HK-2 (cell line): ENCODE results near the gene SIX4.

Source experiments
- DNase-seq: peaks from one replicate; pipeline ENCODE4 v3.0.0-alpha.2; 2018; ENCODE audit not compliant: unreplicated experiment

The SIX4 gene

GRCh38 chr14:60722107-60722356, 2.1 kb downstream of the SIX4 start:
- DNase-seq, result no peak

DNA sequence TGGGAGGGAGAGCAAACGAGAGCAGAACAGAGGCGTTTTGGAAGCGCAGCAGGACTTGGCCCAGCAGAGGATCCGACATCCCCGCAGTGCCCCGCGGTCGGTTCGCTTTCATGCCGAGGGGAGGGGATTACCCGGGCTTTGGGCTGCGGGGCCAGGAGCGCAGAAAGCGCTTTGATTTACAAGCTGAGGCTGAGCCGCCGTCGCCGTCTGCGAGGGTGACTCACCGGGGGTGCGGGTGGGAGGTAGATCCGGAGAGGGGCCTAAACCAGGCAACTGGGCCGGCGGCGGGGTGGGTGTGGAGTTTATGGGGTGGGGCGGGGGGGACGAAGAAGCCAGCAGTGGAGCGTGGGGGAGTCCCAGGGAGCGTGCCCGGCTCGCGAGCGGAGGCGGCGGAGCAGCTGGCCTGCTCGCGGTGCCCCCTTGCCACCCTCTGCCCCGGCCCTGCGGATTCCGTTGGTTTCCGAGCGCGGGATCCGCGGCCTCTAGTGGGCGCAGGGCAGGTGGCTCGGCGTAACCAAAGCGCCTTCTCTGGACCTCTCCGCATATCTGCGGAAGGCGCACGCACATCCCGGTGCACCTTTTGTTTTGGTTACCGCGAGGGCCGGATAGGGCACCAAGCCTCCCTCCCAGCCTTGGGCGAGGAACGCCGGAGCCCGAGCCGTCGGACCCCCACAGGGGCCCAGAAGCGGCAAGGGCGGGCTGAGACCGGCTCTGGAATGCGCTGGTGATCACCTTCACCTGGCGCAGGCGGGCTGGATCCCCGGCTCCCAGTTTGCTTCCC, 2.6 kb downstream of the SIX4 start:
- no peak for DNase-seq

- DNase-seq, result no peak
These were observed 3.2 kb downstream of the SIX4 start for GRCh38 chr14:60720962-60721325.

GRCh38 chr14:60720391-60720790, 3.8 kb downstream of the SIX4 start:
- DNase-seq, result no peak

GRCh38 chr14:60713513-60713912, 10.6 kb downstream of the SIX4 start:
- DNase-seq, result no peak

GRCh38 chr14:60710494-60710893, 13.7 kb downstream of the SIX4 start:
- DNase-seq, result no peak

GRCh38 chr14:60707858-60708257, 16.3 kb downstream of the SIX4 start:
- no peak for DNase-seq

- no peak for DNase-seq
These were observed 19.1 kb downstream of the SIX4 start for GRCh38 chr14:60705100-60705499.

- DNase-seq, result no peak
These were observed 23.6 kb downstream of the SIX4 start for GRCh38 chr14:60700598-60700997.

GRCh38 chr14:60695327-60695726, 28.8 kb downstream of the SIX4 start:
- DNase-seq, result no peak

DNA sequence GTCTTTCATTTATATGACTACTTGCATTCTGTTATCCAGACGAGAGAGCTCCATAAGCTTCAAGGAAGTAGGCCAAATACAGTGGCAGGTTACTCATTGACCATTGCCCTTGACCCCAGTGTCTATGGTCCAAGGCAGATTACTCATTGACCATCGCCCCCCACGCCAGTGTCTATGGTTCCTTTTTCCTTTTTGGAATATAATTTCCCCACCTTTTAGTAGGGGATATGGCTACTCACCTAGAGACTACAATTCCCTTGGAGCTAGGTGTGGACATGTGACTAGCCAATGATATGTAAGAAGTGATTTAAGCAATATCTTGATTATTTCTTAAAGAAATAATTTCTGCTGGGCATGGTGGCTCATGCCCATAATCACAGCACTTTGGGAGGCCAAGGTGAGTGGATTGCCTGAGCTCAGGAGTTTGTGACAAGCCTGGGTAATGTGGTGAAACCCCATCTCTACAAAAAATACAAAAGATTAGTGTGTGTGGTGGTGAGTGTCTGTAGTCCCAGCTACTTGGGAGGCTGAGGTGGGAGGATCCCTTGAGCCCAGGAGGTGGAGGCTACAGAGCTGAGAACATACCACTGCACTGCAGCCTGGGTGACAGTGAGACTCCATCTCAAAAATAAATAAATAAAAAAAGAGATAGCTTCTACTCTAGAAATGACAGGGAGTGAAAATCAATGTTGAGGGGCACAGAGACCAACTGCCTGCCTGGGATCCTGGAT, 32.6 kb downstream of the SIX4 start:
- DNase-seq, result no peak

GRCh38 chr14:60686865-60687264, 37.3 kb downstream of the SIX4 start:
- no peak for DNase-seq

DNA sequence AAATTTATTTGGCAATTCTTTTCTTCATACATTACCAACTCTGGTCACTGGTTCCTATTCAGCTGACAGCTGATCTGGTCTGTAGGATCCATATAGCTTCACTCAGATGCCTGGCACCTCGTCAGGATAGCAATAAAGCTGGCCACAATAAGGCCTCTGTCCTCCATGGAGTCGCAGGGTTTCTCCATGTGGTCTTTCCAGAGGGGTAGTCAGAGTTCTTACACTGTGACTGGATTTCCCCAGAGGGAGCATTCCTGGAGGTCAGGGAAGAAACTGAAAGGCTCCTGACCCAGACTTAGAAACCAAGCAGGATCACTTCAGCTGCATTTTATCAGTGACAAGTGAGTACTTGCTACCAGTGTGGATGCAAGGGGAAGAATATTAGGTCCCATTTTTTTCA, 39.9 kb downstream of the SIX4 start:
- DNase-seq, result no peak

DNA sequence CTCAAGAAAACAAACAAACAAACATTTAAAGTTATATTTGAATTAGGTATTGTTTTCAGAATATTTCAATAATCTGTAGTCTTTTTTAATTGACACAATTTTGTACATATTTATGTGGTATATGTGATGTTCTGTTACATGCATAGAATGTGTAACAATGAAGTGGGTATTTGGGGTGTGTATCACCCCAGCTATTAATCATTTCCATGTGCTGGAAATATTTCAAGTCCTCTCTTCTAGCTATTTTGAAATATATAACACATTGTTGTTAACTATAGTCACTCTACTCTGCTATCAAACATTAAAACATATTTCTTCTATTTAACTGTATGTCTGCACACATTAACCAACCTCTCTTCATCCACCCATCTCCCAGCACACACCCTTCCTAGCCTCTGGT, 42.9 kb downstream of the SIX4 start:
- no peak for DNase-seq

DNA sequence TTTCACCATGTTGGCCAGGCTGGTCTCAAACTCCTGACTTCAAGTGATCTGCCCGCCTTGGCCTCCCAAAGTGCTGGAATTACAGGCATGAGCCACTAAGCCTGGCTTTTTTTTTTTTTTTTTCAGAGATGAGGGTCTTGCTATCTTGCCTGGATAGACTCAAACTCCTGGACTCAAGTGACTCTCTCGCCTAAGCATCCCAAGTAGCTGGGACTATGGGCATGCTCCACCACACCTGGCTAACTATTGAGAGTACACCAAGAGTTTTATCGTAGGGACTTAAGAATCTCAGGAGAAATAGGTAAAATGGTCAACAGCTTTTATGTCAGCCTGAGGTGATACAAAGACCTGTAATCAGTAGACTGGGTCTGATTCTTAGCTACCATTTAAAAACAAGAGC, 43.6 kb downstream of the SIX4 start:
- no peak for DNase-seq

DNA sequence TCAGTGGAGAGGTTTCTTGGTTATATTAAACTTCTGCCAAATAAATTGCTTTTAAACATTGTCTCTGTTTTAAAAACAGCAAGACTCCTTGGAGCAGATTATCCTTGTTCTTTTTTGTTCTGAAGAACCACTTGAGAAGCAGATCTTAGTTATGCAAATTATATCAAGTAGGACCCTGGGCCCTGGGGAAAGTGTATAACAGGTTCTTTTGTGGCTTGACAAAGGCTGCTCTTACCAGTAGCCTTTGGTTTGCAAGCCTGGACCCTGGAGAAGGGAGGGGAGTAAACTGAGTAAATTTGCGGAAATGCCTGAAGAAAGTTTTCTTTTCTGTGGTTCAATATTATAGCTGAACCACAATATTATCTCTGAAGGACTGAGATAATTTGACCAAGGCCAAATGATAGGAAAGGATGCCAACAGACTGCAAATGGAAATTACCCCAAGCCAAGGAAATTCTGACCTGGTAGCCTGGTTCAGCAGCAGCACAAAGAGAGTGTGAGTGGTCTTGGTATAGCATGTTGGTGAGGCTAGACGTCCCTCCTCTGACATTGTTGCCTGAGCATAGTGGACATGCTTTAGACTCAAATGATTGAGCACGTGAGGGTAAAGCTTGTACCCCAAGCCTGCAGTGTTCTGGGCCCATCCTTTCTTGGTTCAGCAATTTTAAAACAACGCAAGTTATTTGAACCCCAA, 44.4 kb downstream of the SIX4 start:
- no peak for DNase-seq

DNA sequence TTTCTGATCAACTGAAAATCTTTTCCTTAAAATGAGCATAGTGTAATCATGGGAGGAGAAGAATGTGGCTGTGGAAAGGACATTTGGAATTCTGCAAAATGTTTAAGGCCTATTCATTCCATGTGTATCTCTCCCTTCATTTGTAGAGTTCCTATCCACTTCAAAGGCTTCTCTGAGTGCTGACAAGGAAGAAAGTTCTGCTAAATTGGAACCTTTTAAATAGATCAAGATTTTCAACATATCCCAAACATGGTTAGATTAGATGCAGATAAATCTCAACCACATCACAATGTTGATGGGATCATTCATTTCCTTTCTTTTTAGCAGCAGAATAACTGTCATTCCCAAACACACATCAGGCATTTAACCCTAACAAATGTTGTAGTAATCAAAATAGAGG, 46.5 kb downstream of the SIX4 start:
- no peak for DNase-seq

DNA sequence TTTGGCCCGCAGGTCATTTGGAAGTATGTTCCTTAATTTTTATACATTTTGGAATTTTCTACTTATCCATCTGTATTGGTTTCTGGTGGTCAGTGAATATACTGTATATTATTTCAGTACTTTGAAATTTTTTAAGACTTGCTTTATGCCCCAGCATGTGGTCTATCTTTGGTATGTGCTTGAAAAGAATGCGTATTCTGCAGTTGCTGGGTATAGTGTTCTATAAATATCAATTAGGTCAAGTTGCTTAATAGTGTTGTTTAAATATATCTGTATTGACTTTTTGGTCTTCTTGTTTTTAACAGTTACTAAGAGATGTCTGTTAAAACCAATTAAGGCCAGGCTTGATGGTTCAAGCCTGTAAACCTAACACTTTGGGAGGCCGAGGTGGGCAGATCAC, 53.2 kb downstream of the SIX4 start:
- DNase-seq, result no peak

DNA sequence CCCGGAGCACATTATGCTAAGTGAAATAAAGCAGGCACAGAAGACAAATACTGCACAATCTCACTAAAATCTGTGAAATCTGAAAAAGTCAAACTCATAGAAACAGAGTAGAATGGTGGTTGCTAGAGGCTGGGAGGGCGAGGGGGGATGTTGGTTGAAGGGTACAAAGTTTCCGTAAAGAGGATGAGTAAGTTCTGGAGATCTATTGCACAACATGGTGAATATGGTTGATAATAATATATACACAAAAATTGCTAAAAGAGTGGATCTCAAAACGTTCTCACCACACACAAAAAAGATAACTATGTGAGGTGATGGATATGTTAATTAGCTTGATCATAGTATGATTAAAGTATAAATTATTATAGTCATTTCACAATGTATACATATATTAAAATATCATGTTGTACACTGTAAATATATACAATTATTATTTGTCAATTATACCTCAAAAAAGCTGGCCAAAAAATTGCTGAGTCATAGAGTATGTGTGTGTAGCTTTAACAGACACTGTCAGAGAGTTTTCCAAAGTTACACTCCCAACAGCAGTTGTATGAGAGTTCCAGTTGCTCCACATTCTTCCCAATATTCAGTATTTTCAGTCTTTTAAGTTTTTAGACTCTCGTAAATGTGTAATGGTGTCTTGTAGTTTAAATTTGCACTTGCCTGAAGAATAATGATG, 55.6 kb downstream of the SIX4 start:
- DNase-seq, result no peak

DNA sequence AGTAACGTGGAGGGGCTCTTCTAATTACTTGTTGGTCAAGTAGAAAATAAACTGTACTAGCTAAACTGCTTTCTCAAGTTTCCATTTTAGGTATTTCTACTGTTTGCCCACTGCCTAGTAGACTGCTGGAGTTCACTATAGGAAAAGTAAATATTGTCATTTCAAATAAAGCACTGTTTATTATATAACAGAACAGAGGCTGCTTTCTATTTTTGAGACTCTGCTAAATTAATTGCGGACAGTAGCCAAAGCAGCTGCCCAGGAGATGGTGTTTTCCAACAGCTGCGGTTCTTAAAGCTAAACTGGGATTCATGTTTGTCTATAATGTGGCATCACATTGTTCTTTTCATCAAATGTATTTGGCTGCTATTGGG, 59.0 kb downstream of the SIX4 start:
- no peak for DNase-seq

- no peak for DNase-seq
These were observed 61.2 kb downstream of the SIX4 start for GRCh38 chr14:60662982-60663381.

DNA sequence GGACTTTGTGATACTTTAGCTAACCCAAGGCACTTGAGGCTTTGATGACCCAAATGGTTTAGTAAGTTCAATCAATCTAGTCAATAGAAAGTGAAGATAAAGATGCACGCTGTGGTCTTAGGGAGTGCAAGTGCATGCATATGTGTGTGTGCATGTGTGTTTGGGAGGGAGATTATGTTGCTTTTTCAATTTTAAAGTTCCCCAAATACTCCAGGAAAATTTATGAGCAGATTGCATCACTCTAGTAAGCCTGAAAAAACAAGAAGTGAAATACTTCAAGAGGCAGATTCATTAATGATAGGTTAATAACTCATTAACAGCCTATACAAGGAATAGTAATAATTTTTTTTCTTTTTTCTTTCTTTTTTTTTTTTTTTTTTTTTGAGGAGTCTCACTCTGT, 62.4 kb downstream of the SIX4 start:
- no peak for DNase-seq
